ENCODE measurements around the gene ZDHHC14.

DNA sequence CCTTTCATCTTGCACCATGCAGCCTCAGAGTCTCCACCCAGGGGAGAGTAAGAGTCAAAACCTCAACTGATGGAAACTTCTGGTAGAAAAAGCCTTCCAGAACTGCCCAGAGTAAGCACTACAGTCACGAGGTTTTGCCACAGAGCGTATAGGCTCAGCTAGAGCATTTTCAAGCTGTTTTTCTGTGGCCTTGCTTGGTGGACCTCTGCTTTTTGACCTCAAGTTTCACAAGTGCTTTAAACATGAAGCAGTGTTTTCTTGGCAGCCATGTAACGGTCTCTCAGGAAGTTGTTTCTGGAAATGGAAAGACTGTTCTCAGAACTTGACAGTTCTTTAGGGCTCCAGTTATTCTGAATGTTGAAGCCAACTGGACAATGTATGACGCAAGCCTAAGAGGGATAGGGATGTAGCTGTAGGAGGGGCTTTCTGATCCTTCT is 146.5 kb downstream of the ZDHHC14 start:
- TF ChIP-seq, protein P1, sequence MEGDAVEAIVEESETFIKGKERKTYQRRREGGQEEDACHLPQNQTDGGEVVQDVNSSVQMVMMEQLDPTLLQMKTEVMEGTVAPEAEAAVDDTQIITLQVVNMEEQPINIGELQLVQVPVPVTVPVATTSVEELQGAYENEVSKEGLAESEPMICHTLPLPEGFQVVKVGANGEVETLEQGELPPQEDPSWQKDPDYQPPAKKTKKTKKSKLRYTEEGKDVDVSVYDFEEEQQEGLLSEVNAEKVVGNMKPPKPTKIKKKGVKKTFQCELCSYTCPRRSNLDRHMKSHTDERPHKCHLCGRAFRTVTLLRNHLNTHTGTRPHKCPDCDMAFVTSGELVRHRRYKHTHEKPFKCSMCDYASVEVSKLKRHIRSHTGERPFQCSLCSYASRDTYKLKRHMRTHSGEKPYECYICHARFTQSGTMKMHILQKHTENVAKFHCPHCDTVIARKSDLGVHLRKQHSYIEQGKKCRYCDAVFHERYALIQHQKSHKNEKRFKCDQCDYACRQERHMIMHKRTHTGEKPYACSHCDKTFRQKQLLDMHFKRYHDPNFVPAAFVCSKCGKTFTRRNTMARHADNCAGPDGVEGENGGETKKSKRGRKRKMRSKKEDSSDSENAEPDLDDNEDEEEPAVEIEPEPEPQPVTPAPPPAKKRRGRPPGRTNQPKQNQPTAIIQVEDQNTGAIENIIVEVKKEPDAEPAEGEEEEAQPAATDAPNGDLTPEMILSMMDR (conservative IDR thresholded peaks at IDR 0.05; ENCODE audit: low read depth, low read length), result no peak
- TF ChIP-seq EZH2 (IDR thresholded peaks at IDR 0.05; ENCODE audit: borderline replicate concordance, low read depth, low read length, poor library complexity, severe bottlenecking), result no peak

Measured in A673 (cell line).